GM12873 (cell line): ENCODE data around the gene ATP1B3.

ENCODE experiments used
- TF ChIP-seq, protein P1 (sequence below): IDR thresholded peaks from 2 replicates; pipeline ENCODE4 v1.5.1; 2012; ENCODE audit warnings: low read depth, mild to moderate bottlenecking, moderate library complexity, low read length, control low read depth; ENCODE audit not compliant: insufficient read depth; ENCODE audit errors: missing control alignments

ATP1B3 gene

DNA sequence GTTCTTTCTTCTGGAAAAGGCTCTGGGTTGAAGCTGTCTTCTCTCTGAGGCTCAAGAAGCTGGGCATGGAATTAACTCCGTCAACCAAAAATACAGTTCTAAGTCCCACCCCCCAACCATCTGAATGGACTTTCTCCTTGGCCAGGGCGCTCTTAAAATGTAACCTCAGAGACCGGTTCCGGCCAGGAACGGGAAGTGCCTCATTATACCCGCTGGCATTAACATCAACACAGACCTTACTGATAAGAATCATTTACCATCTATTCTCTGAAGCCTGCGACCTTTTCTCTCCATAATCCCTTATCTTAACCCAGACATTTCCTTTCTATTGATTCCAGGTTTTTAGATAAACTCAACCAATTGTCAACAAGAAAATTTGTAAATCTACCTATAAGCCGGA lies 64.7 kb downstream of the ATP1B3 start:
- TF ChIP-seq, protein P1, sequence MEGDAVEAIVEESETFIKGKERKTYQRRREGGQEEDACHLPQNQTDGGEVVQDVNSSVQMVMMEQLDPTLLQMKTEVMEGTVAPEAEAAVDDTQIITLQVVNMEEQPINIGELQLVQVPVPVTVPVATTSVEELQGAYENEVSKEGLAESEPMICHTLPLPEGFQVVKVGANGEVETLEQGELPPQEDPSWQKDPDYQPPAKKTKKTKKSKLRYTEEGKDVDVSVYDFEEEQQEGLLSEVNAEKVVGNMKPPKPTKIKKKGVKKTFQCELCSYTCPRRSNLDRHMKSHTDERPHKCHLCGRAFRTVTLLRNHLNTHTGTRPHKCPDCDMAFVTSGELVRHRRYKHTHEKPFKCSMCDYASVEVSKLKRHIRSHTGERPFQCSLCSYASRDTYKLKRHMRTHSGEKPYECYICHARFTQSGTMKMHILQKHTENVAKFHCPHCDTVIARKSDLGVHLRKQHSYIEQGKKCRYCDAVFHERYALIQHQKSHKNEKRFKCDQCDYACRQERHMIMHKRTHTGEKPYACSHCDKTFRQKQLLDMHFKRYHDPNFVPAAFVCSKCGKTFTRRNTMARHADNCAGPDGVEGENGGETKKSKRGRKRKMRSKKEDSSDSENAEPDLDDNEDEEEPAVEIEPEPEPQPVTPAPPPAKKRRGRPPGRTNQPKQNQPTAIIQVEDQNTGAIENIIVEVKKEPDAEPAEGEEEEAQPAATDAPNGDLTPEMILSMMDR, result no peak

DNA sequence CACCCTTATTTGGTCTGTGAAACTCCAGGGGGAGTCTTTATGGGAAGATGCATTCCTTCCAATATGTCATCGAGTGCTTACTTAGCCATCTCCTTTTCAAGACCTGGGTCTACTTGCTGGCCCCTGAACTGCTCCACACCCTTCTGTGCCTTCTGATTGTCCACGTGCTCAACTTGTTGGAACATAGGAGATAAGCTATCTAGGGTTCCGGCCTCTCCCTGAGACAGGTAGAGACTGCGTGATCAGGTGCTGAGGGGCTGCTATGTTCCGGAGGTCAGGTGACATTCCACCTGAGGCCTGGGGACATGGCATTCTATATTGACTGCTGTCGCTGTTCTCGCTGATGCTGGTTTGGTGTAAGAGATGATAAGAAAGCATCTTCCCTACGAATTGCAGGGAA lies 65.6 kb downstream of the ATP1B3 start:
- TF ChIP-seq, protein P1, result no peak

DNA sequence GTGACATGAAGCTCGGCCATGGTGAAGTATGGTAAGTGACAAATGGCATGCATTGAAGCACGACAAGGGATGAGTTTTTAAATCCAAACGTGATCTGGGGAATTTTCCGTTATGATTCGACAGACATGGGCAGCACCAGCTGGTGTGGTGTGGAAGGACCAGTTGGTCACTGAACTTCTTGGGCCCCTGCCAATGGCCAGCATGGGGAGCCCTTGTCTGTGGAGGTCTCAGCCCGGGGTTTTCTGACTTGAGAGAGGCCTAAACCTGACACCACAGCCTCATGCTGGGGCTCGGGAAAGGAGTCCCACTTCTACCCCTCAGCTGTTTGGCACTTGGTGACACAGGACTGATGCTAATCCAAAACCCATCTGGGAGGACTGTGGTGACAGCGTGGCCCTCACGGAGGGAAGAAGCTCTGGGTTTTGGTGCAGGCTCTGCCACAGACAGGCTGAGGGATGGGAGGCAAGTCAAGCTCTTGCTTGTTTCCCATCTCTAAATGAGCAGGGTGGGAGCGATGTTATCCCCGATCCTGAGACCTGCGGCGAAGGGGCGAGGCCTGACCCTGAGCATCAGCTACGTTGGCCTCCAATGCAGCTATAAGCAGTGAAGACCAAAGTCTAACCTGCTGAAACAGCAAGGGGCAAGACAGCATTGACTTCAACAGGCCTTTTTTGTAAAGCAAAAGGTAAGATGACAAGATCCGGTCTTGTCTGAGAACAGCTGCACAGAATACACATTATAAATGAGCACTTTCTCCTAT lies 69.5 kb downstream of the ATP1B3 start:
- TF ChIP-seq, protein P1, result no peak

DNA sequence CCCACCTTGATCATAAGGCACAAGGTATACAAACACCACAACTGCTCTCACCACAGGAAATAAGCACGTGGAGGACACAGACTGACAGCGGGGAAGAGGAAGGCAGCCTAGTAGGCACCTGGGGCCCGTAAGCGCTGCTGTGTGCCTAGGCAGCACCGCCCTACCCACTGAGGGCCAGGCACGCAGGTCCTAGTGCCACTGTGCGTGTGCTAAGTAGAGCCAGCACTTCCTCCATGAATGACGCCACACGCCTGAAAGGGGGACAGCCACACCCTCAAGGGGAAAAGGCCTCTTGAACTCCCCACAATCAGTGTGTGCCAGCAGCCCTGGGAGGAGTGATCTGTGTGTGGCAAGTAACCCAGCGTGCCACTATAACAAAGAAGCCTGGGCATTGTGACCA lies 73.0 kb downstream of the ATP1B3 start:
- TF ChIP-seq, protein P1, result no peak

DNA sequence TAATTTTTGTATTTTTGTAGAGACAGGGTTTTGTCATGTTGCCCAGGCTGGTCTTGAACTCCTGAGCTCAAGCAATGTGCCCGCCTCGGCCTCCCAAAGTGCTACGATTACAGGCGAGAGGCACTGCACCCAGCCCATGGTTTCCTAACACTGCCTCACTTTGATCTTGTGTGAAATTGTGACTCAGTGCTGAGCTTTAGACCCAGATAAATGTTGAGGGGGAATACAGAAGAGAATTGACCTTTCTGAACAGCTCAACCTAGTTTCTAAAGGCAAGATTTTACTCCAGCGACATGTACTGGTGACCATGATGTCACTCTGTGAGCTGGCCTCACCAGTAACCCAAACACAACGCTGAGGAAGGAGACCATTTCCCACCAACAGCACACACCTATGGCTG lies 73.5 kb downstream of the ATP1B3 start:
- TF ChIP-seq, protein P1, result no peak

DNA sequence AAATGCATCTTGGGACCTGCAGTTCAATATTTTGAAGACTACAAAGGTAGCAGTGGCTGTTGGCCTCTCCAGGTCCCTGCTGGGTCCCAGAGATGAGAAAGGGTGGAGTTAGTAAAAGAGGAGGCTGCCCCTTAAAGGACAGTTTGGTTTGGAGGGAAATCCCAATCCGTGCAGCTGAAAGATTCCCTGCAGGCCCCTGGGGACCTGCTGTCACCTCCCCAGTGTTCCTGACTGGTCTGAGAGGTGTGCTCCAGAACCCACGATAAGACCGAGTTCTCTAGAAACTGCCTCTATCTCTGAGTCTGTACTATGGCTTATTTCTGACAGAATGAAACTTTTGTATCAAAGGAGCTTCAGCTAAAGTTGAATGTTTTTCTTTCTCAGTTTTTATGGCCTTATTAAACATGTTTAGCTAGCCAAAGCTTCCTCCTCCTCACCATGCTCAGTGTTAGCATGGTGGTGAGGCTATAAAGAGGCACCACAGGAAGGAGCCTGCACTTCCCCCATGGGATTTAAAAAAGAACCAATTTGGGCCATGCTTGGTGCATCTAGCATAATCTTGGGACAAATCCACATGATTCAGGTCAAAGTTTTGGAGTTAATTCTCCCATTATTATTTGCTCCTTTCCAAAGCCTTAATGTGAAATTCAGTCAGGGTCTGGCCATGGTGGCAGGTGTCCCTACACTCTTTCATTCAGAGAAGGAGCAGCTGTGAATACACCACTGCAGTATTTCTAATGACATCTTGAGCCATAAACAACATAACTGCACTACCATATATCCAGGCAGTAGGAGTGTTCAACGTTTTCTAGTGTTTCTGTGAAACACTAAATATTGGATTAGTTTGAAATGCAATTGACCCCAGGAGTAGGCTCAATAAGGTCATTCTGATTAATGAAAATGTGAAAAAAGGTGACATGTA lies 74.4 kb downstream of the ATP1B3 start:
- TF ChIP-seq, protein P1, result no peak

DNA sequence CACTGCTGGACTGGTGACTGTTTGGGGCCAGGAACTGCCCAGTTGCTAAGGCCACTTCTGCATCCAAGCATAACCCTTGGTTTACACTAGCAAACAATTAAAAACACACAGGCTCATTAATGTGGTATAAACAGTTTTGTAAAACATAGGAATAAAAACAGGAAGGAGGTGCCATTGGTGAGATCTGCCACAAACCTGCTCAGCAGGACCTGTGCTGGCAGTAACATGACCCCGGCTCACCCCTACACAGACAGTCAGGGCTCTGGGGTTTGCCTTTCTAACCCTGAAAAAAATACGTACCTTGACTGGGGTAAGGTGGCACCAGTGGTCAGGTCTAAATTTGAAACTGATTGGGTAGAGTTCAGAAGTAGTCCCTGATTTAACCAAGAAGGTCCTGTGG lies 76.2 kb downstream of the ATP1B3 start:
- TF ChIP-seq, protein P1, result no peak
